Measurements from ENCODE around the gene TBC1D9.

The TBC1D9 gene

GRCh38 chr4:140703463-140703862 is 52.7 kb downstream of the TBC1D9 start:
- DNase-seq (ENCODE audit: low read depth), result no peak
- no peak overlapping the region for H3K4me3 ChIP-seq (ENCODE audit: low read depth, low read length)

GRCh38 chr4:140702096-140702757 is 54.0 kb downstream of the TBC1D9 start:
- no peak for DNase-seq (ENCODE audit: low read depth)

DNA sequence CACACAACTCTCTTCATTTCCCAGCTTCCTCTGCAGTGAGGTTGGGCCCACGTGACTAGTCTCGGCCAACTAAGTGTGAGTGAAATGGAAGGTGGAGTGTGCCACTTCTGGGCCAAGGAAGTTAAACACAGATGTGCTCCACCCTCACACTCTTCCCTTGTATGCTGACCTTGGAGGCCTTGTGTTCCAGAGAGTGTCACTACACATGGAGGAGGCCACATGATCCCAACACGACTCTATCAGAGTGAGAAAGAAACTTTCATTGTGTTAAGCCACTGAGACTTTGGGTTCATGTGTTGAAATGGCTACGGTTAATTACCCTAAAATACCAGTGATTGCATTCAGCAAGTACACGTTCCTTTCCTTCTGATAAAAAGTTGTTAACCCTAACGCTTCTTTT is 55.1 kb downstream of the TBC1D9 start:
- no peak for DNase-seq (ENCODE audit: low read depth)
- no peak overlapping the region for H3K4me3 ChIP-seq (ENCODE audit: low read depth, low read length)

More at GRCh38 chr4:140702096-140702757, 54.0 kb downstream of the TBC1D9 start:
- no peak overlapping the region for H3K4me3 ChIP-seq (ENCODE audit: low read depth, low read length)

GRCh38 chr4:140697709-140698560 is 58.2 kb downstream of the TBC1D9 start:
- no peak for DNase-seq (ENCODE audit: low read depth)
- no peak overlapping the region for H3K4me3 ChIP-seq (ENCODE audit: low read depth, low read length)

- no peak overlapping the region for H3K4me3 ChIP-seq (ENCODE audit: low read depth, low read length)
- no peak for DNase-seq (ENCODE audit: low read depth)
Observed at GRCh38 chr4:140695483-140695882, 60.7 kb downstream of the TBC1D9 start.

GRCh38 chr4:140693562-140693961 is 62.6 kb downstream of the TBC1D9 start:
- H3K4me3 ChIP-seq (ENCODE audit: low read depth, low read length), result no peak overlapping the region
- no peak for DNase-seq (ENCODE audit: low read depth)

GRCh38 chr4:140691369-140691768 is 64.8 kb downstream of the TBC1D9 start:
- DNase-seq (ENCODE audit: low read depth), result peak; percentile 41
- no peak overlapping the region for H3K4me3 ChIP-seq (ENCODE audit: low read depth, low read length)

DNA sequence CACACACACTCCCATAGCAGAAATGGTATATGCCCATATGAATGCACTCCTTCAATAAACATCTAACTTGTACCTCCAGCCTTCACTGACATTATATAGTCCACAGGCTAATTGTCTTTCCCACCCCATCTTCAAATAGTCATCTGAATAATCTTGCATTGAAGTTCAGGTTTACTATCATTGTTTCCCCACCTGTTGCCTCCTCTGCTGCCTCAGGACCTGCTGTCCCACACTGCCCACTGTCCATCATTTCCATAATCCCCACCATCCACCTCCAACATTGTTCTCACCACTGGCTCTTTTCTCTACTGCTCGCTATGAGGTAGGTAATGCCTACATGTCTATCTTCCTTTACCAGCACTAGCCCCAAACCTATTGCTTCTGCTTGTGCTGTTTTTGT is 66.1 kb downstream of the TBC1D9 start:
- no peak for DNase-seq (ENCODE audit: low read depth)

DNA sequence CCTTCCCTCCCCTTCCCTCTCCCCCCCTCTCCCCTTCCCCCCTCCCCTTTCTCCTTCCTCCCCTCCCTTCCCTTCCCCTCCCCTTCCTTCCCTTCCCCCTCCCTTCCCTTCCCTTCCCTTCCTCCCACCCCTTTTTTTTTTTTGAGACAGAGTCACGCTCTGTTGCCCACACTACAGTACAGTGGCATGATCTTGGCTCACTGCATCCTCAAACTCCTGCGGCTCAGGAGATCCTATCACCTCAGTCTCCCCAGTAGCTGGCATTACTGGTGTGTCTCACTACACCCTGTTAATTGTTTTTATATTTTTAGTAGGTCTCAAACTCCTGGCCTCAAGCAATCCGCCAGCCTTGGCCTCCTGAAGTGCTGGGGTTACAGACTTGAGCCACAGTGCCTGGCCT is 66.6 kb downstream of the TBC1D9 start:
- no peak overlapping the region for H3K4me3 ChIP-seq (ENCODE audit: low read depth, low read length)
- no peak for DNase-seq (ENCODE audit: low read depth)

More for the DNA sequence above, 66.1 kb downstream of the TBC1D9 start:
- no peak overlapping the region for H3K4me3 ChIP-seq (ENCODE audit: low read depth, low read length)

DNA sequence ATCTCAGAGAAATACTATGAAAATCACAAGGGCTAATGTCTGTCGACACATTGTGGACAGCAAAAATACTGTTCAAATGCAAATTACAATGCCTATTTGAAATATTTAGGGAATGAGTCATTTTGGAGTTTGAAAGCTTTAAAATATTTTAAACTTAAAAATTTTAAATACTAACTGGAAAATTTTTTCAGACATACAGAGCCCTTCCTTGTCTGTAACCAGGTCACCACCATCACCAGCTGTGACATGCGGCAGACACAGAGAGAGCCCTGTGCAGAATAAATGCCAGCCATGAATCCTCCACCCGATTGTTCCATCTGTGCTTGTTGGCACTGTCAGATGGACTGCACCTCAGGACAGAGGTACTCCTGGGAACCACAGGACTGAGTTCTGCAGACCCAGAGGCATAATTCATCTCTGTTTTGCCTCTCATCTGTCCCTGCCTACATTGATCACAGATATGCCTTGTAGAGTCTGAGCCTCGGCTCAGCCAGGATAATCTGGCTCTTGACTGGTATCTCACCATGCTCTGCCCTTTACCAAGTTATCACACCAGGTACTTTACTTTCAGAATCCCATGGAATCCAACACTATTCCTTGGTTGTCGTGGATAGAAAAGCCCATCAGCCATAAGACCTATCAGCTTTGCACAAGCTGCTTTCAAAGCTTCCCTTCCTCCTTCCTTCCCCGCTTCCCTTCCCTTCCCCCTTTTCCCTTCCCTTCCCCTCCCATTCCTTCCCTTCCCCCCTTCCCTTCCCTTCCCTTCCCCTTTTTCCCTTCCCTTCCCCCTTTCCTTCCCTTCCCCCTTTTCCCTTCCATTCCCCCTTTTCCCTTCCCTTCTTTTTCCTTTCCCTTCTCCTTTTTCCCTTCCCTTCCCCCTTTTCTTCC is 67.2 kb downstream of the TBC1D9 start:
- no peak overlapping the region for H3K4me3 ChIP-seq (ENCODE audit: low read depth, low read length)
- no peak for DNase-seq (ENCODE audit: low read depth)

DNA sequence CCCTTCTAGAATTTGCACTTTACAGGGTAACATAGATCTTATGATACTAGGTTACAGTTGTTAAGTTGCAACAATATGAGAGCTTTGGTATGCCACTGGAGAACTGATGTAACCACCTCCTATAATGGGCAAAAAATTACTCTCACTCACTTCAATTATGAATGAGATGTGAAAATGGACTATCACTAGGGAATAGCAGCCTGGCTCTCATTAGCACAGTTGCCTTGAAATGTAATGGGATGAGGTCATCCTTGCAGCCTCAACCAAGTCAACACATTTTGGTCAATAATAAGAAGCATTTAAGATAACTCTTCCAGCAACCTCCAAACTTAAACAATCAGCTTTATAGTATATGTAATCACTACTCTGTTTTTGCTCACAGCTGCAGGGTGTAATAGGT is 69.4 kb downstream of the TBC1D9 start:
- DNase-seq (ENCODE audit: low read depth), result no peak
- no peak overlapping the region for H3K4me3 ChIP-seq (ENCODE audit: low read depth, low read length)

- H3K4me3 ChIP-seq (ENCODE audit: low read depth, low read length), result no peak overlapping the region
- no peak for DNase-seq (ENCODE audit: low read depth)
Observed at GRCh38 chr4:140684314-140684713, 71.9 kb downstream of the TBC1D9 start.

DNA sequence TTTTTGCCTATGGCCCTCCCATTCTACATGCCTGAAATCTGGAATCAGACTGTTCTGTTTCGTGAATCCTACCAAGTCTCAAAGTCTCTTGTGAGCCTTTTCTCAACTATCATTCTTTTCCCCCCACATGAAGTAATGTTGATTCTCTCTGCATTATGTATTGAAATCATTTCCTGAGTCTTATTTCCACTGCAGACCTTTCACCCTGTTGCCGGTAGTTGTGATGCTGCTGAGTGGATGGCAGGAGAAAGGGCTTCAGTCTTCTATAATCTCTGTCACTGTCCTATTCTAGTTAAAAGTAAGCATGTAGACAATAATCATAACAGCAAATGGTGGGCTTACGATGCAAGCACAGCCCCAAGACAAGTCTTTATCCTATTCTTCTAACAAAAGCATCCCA is 75.0 kb downstream of the TBC1D9 start:
- no peak for DNase-seq (ENCODE audit: low read depth)
- H3K4me3 ChIP-seq (ENCODE audit: low read depth, low read length), result no peak overlapping the region

DNA sequence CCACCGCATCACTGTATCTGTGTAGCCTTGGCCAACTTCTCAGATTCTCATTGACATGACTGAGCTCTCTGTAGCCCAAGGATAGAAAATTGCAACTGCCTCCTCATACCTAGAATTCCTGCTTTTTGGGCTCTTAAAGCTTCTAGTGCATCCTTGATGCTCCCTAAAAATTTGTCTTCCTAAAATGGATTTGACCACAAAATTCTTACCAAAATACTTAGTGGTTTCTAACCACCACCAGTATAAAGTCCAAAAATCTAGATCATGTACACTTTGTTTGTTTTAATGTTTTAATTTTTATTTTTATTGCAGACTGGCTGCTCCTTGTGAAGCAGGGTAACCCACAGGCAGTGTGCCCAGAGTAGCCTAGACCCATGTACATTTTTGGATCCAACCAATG is 75.5 kb downstream of the TBC1D9 start:
- no peak for DNase-seq (ENCODE audit: low read depth)
- no peak overlapping the region for H3K4me3 ChIP-seq (ENCODE audit: low read depth, low read length)

DNA sequence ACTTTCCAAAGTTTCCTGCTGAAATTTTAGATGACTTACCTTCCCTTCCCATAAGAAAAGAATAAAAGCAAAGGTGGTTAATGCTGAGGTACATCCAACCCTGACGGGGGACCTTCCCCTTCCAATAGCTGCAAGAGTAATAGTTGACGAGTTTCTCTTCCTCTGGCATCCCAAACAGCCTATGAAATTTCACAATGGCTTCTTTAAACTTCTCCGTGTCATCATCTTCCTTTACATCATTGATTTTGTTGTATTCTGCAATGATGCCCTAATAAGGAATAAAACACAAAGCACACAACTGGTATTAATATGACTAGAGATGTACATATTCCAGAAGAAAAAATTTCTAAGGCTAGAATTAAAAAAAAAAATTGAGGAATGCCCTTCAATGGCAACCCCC is 76.6 kb downstream of the TBC1D9 start:
- H3K4me3 ChIP-seq (ENCODE audit: low read depth, low read length), result no peak overlapping the region
- DNase-seq (ENCODE audit: low read depth), result no peak

DNA sequence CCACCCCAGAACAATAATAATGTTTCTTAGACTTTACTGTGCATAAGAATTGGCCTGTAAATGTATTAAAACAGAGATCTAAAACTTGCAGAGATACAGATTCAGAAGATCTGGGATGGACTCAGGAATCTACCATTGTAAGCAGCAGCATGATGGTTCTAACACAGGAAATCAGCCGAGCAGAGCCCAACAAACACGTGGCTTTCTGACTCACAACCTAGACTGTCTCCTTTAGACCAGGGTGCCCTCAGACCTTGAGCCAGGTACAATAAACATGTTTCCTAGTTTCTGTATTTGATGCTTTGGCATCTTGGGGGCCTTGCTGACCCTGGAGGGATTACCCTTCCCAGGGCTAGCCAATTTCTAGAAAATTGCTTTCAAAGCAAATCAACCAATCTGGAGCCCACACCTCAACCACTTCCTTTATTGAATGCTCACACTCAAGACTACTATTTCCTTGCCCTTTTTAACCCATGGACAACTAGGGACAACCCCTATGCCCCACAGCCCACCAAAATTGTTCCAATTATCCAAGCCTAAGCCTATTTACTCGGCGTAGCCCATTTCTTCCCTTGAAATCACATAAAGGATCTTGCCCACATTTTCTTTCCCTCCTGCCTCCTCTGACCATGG is 80.5 kb downstream of the TBC1D9 start:
- DNase-seq (ENCODE audit: low read depth), result no peak
- H3K4me3 ChIP-seq (ENCODE audit: low read depth, low read length), result no peak overlapping the region

GRCh38 chr4:140673729-140674128 is 82.5 kb downstream of the TBC1D9 start:
- no peak overlapping the region for H3K4me3 ChIP-seq (ENCODE audit: low read depth, low read length)
- DNase-seq (ENCODE audit: low read depth), result no peak

GRCh38 chr4:140672416-140672815 is 83.8 kb downstream of the TBC1D9 start:
- H3K4me3 ChIP-seq (ENCODE audit: low read depth, low read length), result no peak overlapping the region
- no peak for DNase-seq (ENCODE audit: low read depth)

DNA sequence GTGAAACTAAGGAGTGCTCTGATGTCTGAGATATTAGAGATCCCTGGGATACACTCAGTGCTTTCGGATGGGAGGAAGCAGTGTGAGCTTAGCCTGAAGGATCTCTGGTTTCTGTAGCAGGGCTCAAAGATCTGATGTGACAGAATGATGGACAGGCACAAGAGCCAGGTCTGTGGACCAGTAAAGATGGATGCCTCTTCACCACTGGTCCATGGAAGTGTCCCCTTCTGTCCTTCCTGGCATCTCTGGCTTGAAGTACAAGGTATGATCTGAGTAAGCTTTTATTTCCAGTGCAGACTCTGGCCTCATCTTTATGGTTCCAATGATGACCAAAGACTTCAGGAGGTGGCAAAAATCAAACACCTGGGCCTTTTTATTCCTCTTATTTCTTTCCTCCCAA is 88.1 kb downstream of the TBC1D9 start:
- no peak for DNase-seq (ENCODE audit: low read depth)
- no peak overlapping the region for H3K4me3 ChIP-seq (ENCODE audit: low read depth, low read length)

Measured in skeletal muscle cell (primary cell).